Esophagus muscularis mucosa (tissue), 4 donors: ENCODE measurements around the gene NUP37.
"Not testable (repeated sequence)": the region's sequence is repeated elsewhere in the genome, so short reads cannot be mapped to it uniquely, and the experiment has no call there.

Experiments
- EP300 ChIP-seq: sonication (generic); formaldehyde crosslinking; IDR thresholded peaks from one replicate; pipeline ENCODE4 v1.6.1; 2017; ENCODE audit warnings: antibody characterized with exemption
- POLR2A ChIP-seq: fragments of 450-650 bp; IDR thresholded peaks from one replicate; pipeline ENCODE4 v1.6.1; 2017; ENCODE audit warnings: antibody characterized with exemption, moderate library complexity, mild to moderate bottlenecking, low read depth
- POLR2AphosphoS5 ChIP-seq, 2 donors: sonication (generic); formaldehyde crosslinking; IDR thresholded peaks; one replicate each; pipeline ENCODE4 v1.6.1; 2017; ENCODE audit warnings: antibody characterized with exemption in 2 of 2
- TF ChIP-seq, protein P1 (sequence below), 3 experiments: fragments of 200-600 bp in 2 of 3; fragments of 450-650 bp in 1 of 3; sonication (generic) in 2 of 3; IDR thresholded peaks; one replicate each; pipeline ENCODE4 v1.5.1; 2017 to 2019; ENCODE audit warnings: antibody characterized with exemption in 3 of 3, mild to moderate bottlenecking in 2 of 3, moderate library complexity in 1 of 3

DNA sequence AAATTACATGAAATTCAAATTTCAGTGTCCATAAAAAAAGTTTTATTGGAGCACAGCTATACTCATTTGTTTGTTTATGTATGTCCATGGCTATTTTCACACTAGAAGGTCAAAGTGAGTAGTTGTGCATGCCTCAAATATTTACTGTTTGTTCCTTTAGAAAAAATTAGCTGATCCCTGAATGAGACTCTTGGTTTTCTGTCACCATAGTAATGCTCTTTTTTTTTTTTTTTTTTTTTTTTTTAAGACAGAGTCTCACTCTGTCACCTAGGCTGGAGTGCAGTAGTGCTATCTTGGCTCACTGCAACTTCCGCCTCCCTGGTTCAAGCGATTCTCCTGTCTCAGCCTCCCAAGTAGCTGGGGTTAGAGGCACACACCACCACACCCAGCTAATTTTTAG lies 1.4 kb upstream of the NUP37 start:
- TF ChIP-seq POLR2A; POLR2AphosphoS5 (IDR thresholded peaks at IDR 0.05); EP300: not testable (repeated sequence)
- TF ChIP-seq, protein P1, sequence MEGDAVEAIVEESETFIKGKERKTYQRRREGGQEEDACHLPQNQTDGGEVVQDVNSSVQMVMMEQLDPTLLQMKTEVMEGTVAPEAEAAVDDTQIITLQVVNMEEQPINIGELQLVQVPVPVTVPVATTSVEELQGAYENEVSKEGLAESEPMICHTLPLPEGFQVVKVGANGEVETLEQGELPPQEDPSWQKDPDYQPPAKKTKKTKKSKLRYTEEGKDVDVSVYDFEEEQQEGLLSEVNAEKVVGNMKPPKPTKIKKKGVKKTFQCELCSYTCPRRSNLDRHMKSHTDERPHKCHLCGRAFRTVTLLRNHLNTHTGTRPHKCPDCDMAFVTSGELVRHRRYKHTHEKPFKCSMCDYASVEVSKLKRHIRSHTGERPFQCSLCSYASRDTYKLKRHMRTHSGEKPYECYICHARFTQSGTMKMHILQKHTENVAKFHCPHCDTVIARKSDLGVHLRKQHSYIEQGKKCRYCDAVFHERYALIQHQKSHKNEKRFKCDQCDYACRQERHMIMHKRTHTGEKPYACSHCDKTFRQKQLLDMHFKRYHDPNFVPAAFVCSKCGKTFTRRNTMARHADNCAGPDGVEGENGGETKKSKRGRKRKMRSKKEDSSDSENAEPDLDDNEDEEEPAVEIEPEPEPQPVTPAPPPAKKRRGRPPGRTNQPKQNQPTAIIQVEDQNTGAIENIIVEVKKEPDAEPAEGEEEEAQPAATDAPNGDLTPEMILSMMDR (IDR thresholded peaks at IDR 0.05), result not testable (repeated sequence)
